Activated CD8-positive, alpha-beta T cell treated with anti-CD3 and anti-CD28 coated beads for 36 hours (primary cell): ENCODE data around the gene CELF6. TPM values are rescaled to one million over a fixed set of nuclear protein-coding genes. Genes with fewer than 3 reads are reported as not detected.

Experiments
- ATAC-seq: fragments of 200-7000 bp; cut with Tn5 transposase; one replicate; pipeline ENCODE4 v1.10.0; 2021; ENCODE audit warnings: mild to moderate bottlenecking, moderate library complexity
- CTCF ChIA-PET: fragments of 350-600 bp; sonication (Branson Sonifier 250); formaldehyde crosslinking; loops from one replicate; lab custom pipeline; 2021; ENCODE audit warnings: antibody characterized with exemption; lab: Charles Lee
- POLR2A ChIA-PET: fragments of 350-600 bp; sonication (Branson Sonifier 250); formaldehyde crosslinking; loops from one replicate; lab custom pipeline; 2021; ENCODE audit warnings: antibody characterized with exemption; lab: Charles Lee
- DNase-seq: peaks from one replicate; pipeline ENCODE4 v3.0.0-alpha.2; 2020
- H3K27ac Mint-ChIP-seq: one replicate; pipeline ENCODE4 v1.8.0; 2021; ENCODE audit warnings: mild to moderate bottlenecking, mixed read lengths
- H3K27me3 Mint-ChIP-seq: one replicate; pipeline ENCODE4 v1.8.0; 2021; ENCODE audit warnings: mixed read lengths
- H3K36me3 Mint-ChIP-seq: one replicate; pipeline ENCODE4 v1.8.0; 2021; ENCODE audit warnings: low read depth, mixed read lengths
- H3K4me1 Mint-ChIP-seq: one replicate; pipeline ENCODE4 v1.8.0; 2021; ENCODE audit warnings: low read depth, mixed read lengths
- H3K4me3 Mint-ChIP-seq: one replicate; pipeline ENCODE4 v1.8.0; 2021; ENCODE audit warnings: mild to moderate bottlenecking, moderate library complexity, mixed read lengths
- H3K9me3 Mint-ChIP-seq: one replicate; pipeline ENCODE4 v1.8.0; 2021; ENCODE audit warnings: mixed read lengths
- intact Hi-C: fragments of 100-400 bp; cut with micrococcal nuclease; formaldehyde crosslinking; loops from one replicate; pipeline ENCODE4 v1.10.0; 2022
- total RNA-seq, 2 experiments: library from RNA; stranded (reverse); gene quantifications; one replicate each; pipeline ENCODE4 v1.2.3, GENCODE V29; 2021
- TF ChIP-seq, protein P1 (sequence below): fragments of 200-600 bp; IDR thresholded peaks from one replicate; pipeline ENCODE4 v1.8.0; 2022; ENCODE audit warnings: antibody characterized with exemption, mild to moderate bottlenecking

CELF6 gene
- total RNA-seq, 2 experiments from 2014 or later: 0.18 to 0.20 TPM

GRCh38 chr15:72307026-72307425 lies 12.9 kb downstream of the CELF6 start:
- TF ChIP-seq, protein P1, sequence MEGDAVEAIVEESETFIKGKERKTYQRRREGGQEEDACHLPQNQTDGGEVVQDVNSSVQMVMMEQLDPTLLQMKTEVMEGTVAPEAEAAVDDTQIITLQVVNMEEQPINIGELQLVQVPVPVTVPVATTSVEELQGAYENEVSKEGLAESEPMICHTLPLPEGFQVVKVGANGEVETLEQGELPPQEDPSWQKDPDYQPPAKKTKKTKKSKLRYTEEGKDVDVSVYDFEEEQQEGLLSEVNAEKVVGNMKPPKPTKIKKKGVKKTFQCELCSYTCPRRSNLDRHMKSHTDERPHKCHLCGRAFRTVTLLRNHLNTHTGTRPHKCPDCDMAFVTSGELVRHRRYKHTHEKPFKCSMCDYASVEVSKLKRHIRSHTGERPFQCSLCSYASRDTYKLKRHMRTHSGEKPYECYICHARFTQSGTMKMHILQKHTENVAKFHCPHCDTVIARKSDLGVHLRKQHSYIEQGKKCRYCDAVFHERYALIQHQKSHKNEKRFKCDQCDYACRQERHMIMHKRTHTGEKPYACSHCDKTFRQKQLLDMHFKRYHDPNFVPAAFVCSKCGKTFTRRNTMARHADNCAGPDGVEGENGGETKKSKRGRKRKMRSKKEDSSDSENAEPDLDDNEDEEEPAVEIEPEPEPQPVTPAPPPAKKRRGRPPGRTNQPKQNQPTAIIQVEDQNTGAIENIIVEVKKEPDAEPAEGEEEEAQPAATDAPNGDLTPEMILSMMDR: no peak
- intact Hi-C loops: no loop called here
- no peak for ATAC-seq
- no peaks in the 10 kb centered on the region for H3K36me3 Mint-ChIP-seq
- H3K27ac Mint-ChIP-seq: no peak overlapping the region
- no peaks in the 10 kb centered on the region for H3K9me3 Mint-ChIP-seq
- H3K27me3 Mint-ChIP-seq: no peaks in the 10 kb centered on the region
- peaks cover 7% of the 10 kb centered on the region for H3K4me1 Mint-ChIP-seq
- POLR2A ChIA-PET: no interaction called here
- DNase-seq: no peak
- CTCF ChIA-PET: interaction anchor here (1.1 kb wide), 1 partner anchor 293 kb away, joined by 3 read pairs; no protein-coding TSS in a partner anchor
- H3K4me3 Mint-ChIP-seq: no peak overlapping the region

- intact Hi-C loops: no loop called here
- CTCF ChIA-PET: interaction anchor here (1.1 kb wide), 1 partner anchor 294 kb away, joined by 3 read pairs; no protein-coding TSS in a partner anchor
- no peak overlapping the region for H3K27ac Mint-ChIP-seq
These were observed 13.7 kb downstream of the CELF6 start for GRCh38 chr15:72306211-72306785.

GRCh38 chr15:72304596-72304995 lies 15.4 kb downstream of the CELF6 start:
- DNase-seq (no peak), ATAC-seq (no peak)
- CTCF ChIA-PET: interaction anchor here (1.2 to 2.5 kb wide), 2 partner anchors 9 to 18 kb away, joined by 7 to 8 read pairs; no protein-coding TSS in a partner anchor
- POLR2A ChIA-PET: no interaction called here
- intact Hi-C loops: no loop called here
- H3K9me3 Mint-ChIP-seq: no peaks in the 10 kb centered on the region
- TF ChIP-seq, protein P1: no peak
- no peaks in the 10 kb centered on the region for H3K27me3 Mint-ChIP-seq
- H3K36me3 Mint-ChIP-seq: no peaks in the 10 kb centered on the region
- H3K4me3 Mint-ChIP-seq: no peak overlapping the region
- no peak overlapping the region for H3K27ac Mint-ChIP-seq
- H3K4me1 Mint-ChIP-seq: peaks cover 7% of the 10 kb centered on the region

More at GRCh38 chr15:72306211-72306785, 13.7 kb downstream of the CELF6 start:
- POLR2A ChIA-PET: interaction anchor here (1.0 kb wide), 1 partner anchor 76 kb away, joined by 3 read pairs; no protein-coding TSS in a partner anchor
- H3K4me3 Mint-ChIP-seq: no peak overlapping the region
- DNase-seq: peak; percentile 65
- H3K9me3 Mint-ChIP-seq: no peaks in the 10 kb centered on the region
- no peaks in the 10 kb centered on the region for H3K27me3 Mint-ChIP-seq
- H3K36me3 Mint-ChIP-seq: no peaks in the 10 kb centered on the region
- peaks cover 7% of the 10 kb centered on the region for H3K4me1 Mint-ChIP-seq
- TF ChIP-seq, protein P1: no peak
- peak; percentile 85 for ATAC-seq

DNA sequence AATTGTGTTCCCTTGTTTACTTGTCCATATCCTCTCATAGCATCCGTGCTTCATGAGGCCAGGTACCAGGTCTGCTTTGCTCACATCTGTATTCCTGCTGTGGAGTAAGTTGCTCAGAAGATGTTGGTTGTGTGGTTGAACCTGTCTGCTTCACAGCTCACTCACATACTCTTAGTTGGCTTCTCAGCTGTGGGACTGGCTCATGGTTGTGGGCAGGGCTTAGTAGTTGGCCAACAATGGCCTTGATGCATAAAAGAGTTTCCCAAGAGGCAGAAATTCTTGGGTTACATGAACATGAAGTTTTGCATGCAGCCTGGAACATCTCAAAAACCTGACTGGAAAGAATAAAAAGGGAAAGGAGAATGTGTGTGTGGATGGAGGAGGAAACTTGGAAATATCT lies 17.0 kb downstream of the CELF6 start:
- Mint-ChIP-seq H3K27me3 (no peaks in the 10 kb centered on the region), H3K9me3 (no peaks in the 10 kb centered on the region), H3K4me3 (no peak overlapping the region), H3K36me3 (no peaks in the 10 kb centered on the region), H3K27ac (no peak overlapping the region), H3K4me1 (peaks cover 7% of the 10 kb centered on the region)
- intact Hi-C loops: no loop called here
- CTCF ChIA-PET: interaction anchor here (0.6 kb wide), 1 partner anchor 10 kb away, joined by 3 read pairs; no protein-coding TSS in a partner anchor
- POLR2A ChIA-PET: no interaction called here
- DNase-seq (no peak), ATAC-seq (no peak)
- TF ChIP-seq, protein P1: no peak

- ChIA-PET POLR2A (interaction anchor here (0.6 kb wide), 1 partner anchor 256 kb away, joined by 3 read pairs; no protein-coding TSS in a partner anchor), CTCF (no interaction called here)
- Mint-ChIP-seq H3K9me3 (no peaks in the 10 kb centered on the region), H3K4me1 (peaks cover 2% of the 10 kb centered on the region), H3K27ac (no peak overlapping the region), H3K36me3 (no peaks in the 10 kb centered on the region), H3K27me3 (no peaks in the 10 kb centered on the region), H3K4me3 (no peak overlapping the region)
- TF ChIP-seq, protein P1: no peak
- intact Hi-C loops: no loop called here
- ATAC-seq (no peak), DNase-seq (no peak)
These were observed 30.2 kb downstream of the CELF6 start for GRCh38 chr15:72289597-72290325.
